ENCODE results near the gene NELFE.

GRCh38 chr6:31945154-31945506 is 13.6 kb downstream of the NELFE start:
- no peak for TF ChIP-seq CTCF (conservative IDR thresholded peaks at IDR 0.05)
- no peak for TF ChIP-seq EZH2 (IDR thresholded peaks at IDR 0.05; ENCODE audit: low read depth)

All from PC-9 (cell line).